HG02588 (cell line): ENCODE data around the gene PRRT4.
A peak's percentile ranks its signal among the peaks of the same experiment; 100 is the strongest.

Experiments
- ATAC-seq: cut with Tn5 transposase; IDR thresholded peaks from one replicate; pipeline ENCODE4 v1.9.1; 2021; ENCODE audit warnings: mild to moderate bottlenecking, moderate library complexity; ENCODE audit not compliant: unreplicated experiment

PRRT4 gene

GRCh38 chr7:128395748-128396147 is 34.3 kb upstream of the PRRT4 start:
- ATAC-seq = no peak

- no peak for ATAC-seq
Observed at GRCh38 chr7:128394904-128395496, 33.5 kb upstream of the PRRT4 start.

- no peak for ATAC-seq
Observed at GRCh38 chr7:128393526-128394330, 32.2 kb upstream of the PRRT4 start.

GRCh38 chr7:128392446-128393327 is 31.2 kb upstream of the PRRT4 start:
- no peak for ATAC-seq

- ATAC-seq = no peak
Observed at GRCh38 chr7:128391805-128392204, 30.3 kb upstream of the PRRT4 start.

GRCh38 chr7:128390871-128391565 is 29.5 kb upstream of the PRRT4 start:
- no peak for ATAC-seq

- ATAC-seq = no peak
Observed at GRCh38 chr7:128389618-128390329, 28.3 kb upstream of the PRRT4 start.

GRCh38 chr7:128389085-128389617 is 27.7 kb upstream of the PRRT4 start:
- ATAC-seq = no peak

- no peak for ATAC-seq
Observed at GRCh38 chr7:128388145-128388485, 26.6 kb upstream of the PRRT4 start.

GRCh38 chr7:128387216-128388144 is 26.0 kb upstream of the PRRT4 start:
- ATAC-seq = peak; percentile 71

- ATAC-seq = no peak
Observed at GRCh38 chr7:128385988-128386925, 24.8 kb upstream of the PRRT4 start.

GRCh38 chr7:128384726-128385125 is 23.2 kb upstream of the PRRT4 start:
- no peak for ATAC-seq

- ATAC-seq = no peak
Observed at GRCh38 chr7:128383776-128384175, 22.3 kb upstream of the PRRT4 start.

GRCh38 chr7:128381161-128381821 is 19.8 kb upstream of the PRRT4 start:
- ATAC-seq = no peak

- no peak for ATAC-seq
Observed at GRCh38 chr7:128380483-128381106, 19.1 kb upstream of the PRRT4 start.

- no peak for ATAC-seq
Observed at GRCh38 chr7:128379900-128380479, 18.5 kb upstream of the PRRT4 start.

- ATAC-seq = no peak
Observed at GRCh38 chr7:128378637-128379036, 17.1 kb upstream of the PRRT4 start.
